Loucy (cell line): Measurements from ENCODE around the gene FNDC7.
A peak's percentile ranks its signal among the peaks of the same experiment; 100 is the strongest.

ENCODE experiments used
- H2AFZ ChIP-seq: fragments of 200-600 bp; sonication (generic); 2 replicates; pipeline ENCODE4 v1.6.0; 2016; ENCODE audit warnings: antibody characterized with exemption, mild to moderate bottlenecking, low read length, moderate library complexity
- H3F3A ChIP-seq: fragments of 200-600 bp; 2 replicates; pipeline ENCODE4 v1.6.0; 2016; ENCODE audit warnings: antibody characterized with exemption, low read depth, mild to moderate bottlenecking
- H3K27me3 ChIP-seq: fragments of 200-600 bp; sonication (generic); 2 replicates; pipeline ENCODE4 v1.6.1; 2014; ENCODE audit warnings: low read length, mild to moderate bottlenecking; ENCODE audit not compliant: insufficient read depth, poor library complexity, severe bottlenecking
- H3K36me3 ChIP-seq: fragments of 200-600 bp; sonication (generic); 2 replicates; pipeline ENCODE4 v1.6.1; 2016; ENCODE audit warnings: low read length; ENCODE audit not compliant: insufficient read depth
- H3K4me1 ChIP-seq: fragments of 200-600 bp; sonication (generic); 2 replicates; pipeline ENCODE4 v1.5.1; 2014; ENCODE audit warnings: low read length, mild to moderate bottlenecking; ENCODE audit not compliant: insufficient read depth, poor library complexity, severe bottlenecking
- H3K4me2 ChIP-seq: fragments of 200-600 bp; sonication (generic); 2 replicates; pipeline ENCODE4 v1.6.0; 2014; ENCODE audit warnings: antibody characterized with exemption, low read length, low read depth, mild to moderate bottlenecking; ENCODE audit not compliant: poor library complexity, severe bottlenecking
- H3K4me3 ChIP-seq: fragments of 200-600 bp; sonication (generic); 2 replicates; pipeline ENCODE4 v1.5.1; 2014; ENCODE audit warnings: low read length, mild to moderate bottlenecking, mixed read lengths; ENCODE audit not compliant: poor library complexity, severe bottlenecking
- H3K79me2 ChIP-seq: fragments of 200-600 bp; sonication (generic); 2 replicates; pipeline ENCODE4 v1.6.1; 2014; ENCODE audit warnings: low read length; ENCODE audit not compliant: insufficient read depth
- H3K9ac ChIP-seq: fragments of 200-600 bp; sonication (generic); 2 replicates; pipeline ENCODE4 v1.6.0; 2014; ENCODE audit warnings: mild to moderate bottlenecking, low read depth, low read length, moderate library complexity; ENCODE audit not compliant: poor library complexity, severe bottlenecking
- H3K9me2 ChIP-seq: fragments of 200-600 bp; sonication (generic); replicated peaks from 2 replicates; pipeline ENCODE4 v1.6.1; 2016; ENCODE audit warnings: low read depth, low read length, mixed read lengths
- H3K9me3 ChIP-seq: fragments of 200-600 bp; sonication (generic); 2 replicates; pipeline ENCODE4 v1.6.1; 2014; ENCODE audit warnings: mild to moderate bottlenecking, antibody characterized with exemption, low read length, low read depth; ENCODE audit not compliant: insufficient read depth
- H4K20me1 ChIP-seq: fragments of 200-600 bp; sonication (generic); 2 replicates; pipeline ENCODE4 v1.6.0; 2014; ENCODE audit warnings: antibody characterized with exemption, low read length, mild to moderate bottlenecking; ENCODE audit not compliant: insufficient read depth, poor library complexity, severe bottlenecking
- EZH2phosphoT487 ChIP-seq: fragments of 200-600 bp; IDR thresholded peaks from 2 replicates; pipeline ENCODE4 v1.6.1; 2018; ENCODE audit warnings: antibody characterized with exemption, mild to moderate bottlenecking, moderate library complexity, borderline replicate concordance
- TF ChIP-seq, protein P1 (sequence below): fragments of 200-600 bp; sonication (generic); conservative IDR thresholded peaks from 2 replicates; pipeline ENCODE4 v1.5.1; 2014; ENCODE audit warnings: mild to moderate bottlenecking, antibody characterized with exemption, low read length

Gene FNDC7

DNA sequence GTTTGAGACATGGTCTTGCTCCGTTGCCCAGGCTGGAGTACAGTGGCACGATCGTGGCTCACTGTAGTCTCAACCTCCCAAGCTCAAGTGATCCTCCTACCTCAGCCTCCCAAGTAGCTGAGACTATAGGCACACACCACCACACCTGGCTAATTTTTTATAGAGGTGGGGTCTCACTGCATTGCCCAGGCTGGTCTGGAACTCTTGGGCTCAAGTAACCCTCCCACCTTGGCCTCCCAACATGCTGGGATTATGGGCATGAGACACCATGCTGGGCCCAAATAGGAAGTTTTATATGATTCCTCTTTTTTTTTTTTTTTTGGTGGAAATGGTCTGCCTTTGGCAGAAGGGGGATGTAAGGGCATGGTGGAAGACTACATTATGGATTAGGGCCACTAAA is 6.1 kb upstream of the FNDC7 start:
- Histone ChIP-seq H3K9me2 (no peaks in the 10 kb centered on the region), H3K27me3 (no peaks in the 10 kb centered on the region), H3K79me2 (no peaks in the 10 kb centered on the region), H2AFZ (no peak overlapping the region), H4K20me1 (peaks cover 6% of the 10 kb centered on the region), H3K4me1 (peaks cover 10% of the 10 kb centered on the region), H3K36me3 (peaks cover 7% of the 10 kb centered on the region; the same call in 1 of the 2 replicates), H3K4me3 (no peak overlapping the region), H3K4me2 (no peak overlapping the region), H3F3A (peaks cover 6% of the 10 kb centered on the region; the same call in 1 of the 2 replicates), H3K9me3 (no peaks in the 10 kb centered on the region), H3K9ac (no peak overlapping the region)
- no peak for TF ChIP-seq EZH2phosphoT487
- TF ChIP-seq, protein P1, sequence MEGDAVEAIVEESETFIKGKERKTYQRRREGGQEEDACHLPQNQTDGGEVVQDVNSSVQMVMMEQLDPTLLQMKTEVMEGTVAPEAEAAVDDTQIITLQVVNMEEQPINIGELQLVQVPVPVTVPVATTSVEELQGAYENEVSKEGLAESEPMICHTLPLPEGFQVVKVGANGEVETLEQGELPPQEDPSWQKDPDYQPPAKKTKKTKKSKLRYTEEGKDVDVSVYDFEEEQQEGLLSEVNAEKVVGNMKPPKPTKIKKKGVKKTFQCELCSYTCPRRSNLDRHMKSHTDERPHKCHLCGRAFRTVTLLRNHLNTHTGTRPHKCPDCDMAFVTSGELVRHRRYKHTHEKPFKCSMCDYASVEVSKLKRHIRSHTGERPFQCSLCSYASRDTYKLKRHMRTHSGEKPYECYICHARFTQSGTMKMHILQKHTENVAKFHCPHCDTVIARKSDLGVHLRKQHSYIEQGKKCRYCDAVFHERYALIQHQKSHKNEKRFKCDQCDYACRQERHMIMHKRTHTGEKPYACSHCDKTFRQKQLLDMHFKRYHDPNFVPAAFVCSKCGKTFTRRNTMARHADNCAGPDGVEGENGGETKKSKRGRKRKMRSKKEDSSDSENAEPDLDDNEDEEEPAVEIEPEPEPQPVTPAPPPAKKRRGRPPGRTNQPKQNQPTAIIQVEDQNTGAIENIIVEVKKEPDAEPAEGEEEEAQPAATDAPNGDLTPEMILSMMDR: no peak

- no peaks in the 10 kb centered on the region for H3K9me3 ChIP-seq
- H2AFZ ChIP-seq: no peak overlapping the region
- no peaks in the 10 kb centered on the region for H3K79me2 ChIP-seq
- H3K9ac ChIP-seq: no peak overlapping the region
- no peaks in the 10 kb centered on the region for H3K36me3 ChIP-seq
- no peak overlapping the region for H3K4me3 ChIP-seq
- H3K27me3 ChIP-seq: no peaks in the 10 kb centered on the region
- H3K4me2 ChIP-seq: no peak overlapping the region
- TF ChIP-seq, protein P1: peak; percentile 92
- TF ChIP-seq EZH2phosphoT487: no peak
- peaks cover 2% of the 10 kb centered on the region; the same call in 1 of the 2 replicates for H3F3A ChIP-seq
- H3K9me2 ChIP-seq: no peaks in the 10 kb centered on the region
- no peaks in the 10 kb centered on the region for H4K20me1 ChIP-seq
- peaks cover 7% of the 10 kb centered on the region for H3K4me1 ChIP-seq
Observed at GRCh38 chr1:108708691-108709660, 3.7 kb upstream of the FNDC7 start.

DNA sequence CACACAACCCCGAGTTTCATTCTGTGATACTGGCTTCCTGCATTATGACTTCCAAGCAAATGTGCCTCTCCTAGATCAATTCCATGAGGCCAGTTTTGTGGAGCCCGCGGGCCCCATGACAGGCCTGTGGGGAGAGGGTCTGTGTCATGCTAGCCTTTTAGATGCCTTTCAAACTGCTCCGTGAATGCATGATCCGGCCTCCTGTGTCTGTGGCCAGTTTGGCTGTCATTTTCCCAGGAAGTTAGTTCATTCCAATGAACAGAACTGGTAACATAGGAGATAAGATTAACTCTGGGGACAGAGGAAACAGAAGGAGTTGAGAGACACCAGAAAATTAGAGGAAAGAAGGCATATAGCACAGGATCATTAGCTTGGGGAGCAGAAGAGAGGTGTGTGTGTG is 3.2 kb downstream of the FNDC7 start:
- Histone ChIP-seq H3K36me3 (no peaks in the 10 kb centered on the region), H4K20me1 (no peaks in the 10 kb centered on the region), H3K9me2 (no peaks in the 10 kb centered on the region), H3K9ac (no peak overlapping the region), H3K79me2 (no peaks in the 10 kb centered on the region), H3K27me3 (no peaks in the 10 kb centered on the region), H3K4me3 (no peak overlapping the region), H3K9me3 (no peaks in the 10 kb centered on the region), H3F3A (no peaks in the 10 kb centered on the region), H3K4me1 (no peaks in the 10 kb centered on the region), H3K4me2 (no peak overlapping the region), H2AFZ (no peak overlapping the region)
- TF ChIP-seq EZH2phosphoT487: no peak
- TF ChIP-seq, protein P1: no peak
